Activated T-cell treated with anti-CD3 and anti-CD28 coated beads, Interleukin-2, amount 50 U/mL, for 1 hour (primary cell): ENCODE measurements around the gene P2RX3.

Experiments
- DNase-seq: peaks from one replicate; pipeline ENCODE4 v3.0.0-alpha.2; 2020

The P2RX3 gene

DNA sequence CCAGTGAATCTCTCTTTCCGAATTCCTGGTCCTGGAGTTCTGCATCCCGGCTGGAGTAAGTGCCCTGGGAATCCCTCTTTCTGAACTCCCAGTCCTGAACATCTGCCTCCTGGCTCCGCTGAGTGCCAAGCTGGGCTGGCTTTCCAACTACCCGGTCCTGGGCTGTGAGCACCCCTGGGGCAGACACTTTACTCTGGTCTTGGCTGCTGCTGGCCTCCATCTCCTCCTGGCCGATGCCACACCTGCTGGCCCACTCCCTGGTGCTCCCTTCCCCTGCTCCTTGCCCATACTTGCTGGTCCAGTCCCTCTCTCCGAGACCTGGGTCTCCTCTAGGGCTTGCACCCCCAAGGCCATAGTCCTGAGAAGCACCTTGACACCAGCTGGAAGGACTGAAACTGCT is 28.1 kb upstream of the P2RX3 start:
- no peak for DNase-seq

DNA sequence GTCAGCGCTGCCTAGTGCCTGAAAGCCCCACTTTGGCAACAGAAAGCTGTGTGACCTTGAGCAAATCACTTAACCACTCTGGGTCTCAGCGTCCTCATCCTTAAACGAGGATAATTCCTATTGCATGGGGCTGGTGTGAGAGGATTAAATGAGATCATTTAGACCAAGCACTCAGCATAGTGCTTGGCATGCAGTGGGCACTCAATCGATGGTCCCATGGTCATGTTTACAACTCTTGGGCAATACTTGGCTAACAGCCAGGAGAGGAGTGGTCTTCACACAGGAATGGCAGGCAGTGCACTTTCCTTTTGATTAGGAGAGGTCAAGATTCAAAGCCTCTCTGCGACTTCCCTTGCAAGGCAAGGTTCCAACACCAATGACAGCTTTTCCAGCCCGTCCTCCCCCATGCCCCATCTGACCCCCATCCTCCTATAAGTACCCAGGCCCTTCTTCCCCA is 27.5 kb upstream of the P2RX3 start:
- no peak for DNase-seq

DNA sequence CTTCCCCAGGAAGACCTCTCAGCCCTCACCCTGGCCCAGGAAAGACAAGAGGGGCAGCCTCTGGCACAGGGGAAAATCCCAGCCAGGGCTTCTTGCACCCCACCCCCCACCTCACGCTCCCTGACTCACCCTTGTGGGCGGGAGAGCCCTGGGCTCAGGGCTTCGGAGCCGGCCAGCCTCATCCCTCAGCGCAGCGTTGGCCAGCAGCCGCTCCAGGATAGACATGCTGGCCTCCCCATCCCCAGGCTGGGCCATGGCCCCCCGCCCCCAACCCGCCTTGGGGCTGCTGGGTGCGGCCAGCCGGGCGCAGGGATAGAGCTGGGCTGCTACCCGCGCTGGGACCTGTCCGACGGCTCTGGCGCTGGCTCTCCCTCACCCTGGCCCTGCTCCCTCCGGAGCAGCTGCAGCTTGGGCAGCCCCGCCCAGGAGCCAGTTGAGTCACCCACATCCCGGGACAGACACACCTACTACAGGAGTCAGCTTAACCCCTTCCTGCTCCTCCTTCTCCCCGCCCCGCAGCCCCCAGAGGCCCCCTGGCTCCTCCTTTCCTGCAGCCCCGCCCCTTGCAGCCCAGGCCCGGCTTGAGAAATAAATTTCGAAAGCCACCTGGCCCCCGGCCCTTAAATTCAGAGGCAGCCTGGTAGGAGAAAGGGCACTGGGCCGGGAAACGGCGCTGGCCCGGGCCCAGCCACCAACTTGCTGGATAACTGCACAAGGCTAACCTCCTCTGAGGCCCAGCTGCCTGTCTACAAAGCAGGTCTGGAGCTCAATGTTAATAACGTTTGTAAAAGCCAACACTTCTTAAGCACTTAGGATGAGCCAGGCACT is 26.8 kb upstream of the P2RX3 start:
- DNase-seq, result peak; percentile 50

DNA sequence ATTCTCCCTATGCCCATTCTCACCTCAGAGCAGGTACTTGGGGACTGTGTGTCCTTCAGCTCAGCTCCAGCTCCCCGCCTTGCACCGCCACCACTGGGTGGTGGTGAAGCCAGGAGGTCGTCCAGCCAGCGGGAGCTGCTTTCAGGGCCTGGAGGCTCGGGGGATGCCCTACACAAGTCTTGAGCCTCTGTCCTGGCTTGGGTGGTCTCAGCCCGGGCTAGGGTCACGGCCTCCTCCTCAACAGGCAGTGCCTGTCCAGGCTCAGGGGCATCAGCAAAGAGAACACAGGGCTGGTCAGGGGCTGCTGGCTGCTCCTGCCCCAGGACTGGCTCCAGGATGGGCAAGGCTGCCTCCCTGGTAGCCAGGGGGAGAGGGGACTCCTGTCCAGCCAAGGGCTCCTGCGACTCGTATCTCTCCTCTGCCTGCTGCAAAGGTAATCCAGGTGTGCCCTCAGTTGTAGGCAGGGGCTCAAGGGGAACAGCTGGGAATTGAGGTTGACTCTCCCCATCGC is 25.6 kb upstream of the P2RX3 start:
- no peak for DNase-seq

DNA sequence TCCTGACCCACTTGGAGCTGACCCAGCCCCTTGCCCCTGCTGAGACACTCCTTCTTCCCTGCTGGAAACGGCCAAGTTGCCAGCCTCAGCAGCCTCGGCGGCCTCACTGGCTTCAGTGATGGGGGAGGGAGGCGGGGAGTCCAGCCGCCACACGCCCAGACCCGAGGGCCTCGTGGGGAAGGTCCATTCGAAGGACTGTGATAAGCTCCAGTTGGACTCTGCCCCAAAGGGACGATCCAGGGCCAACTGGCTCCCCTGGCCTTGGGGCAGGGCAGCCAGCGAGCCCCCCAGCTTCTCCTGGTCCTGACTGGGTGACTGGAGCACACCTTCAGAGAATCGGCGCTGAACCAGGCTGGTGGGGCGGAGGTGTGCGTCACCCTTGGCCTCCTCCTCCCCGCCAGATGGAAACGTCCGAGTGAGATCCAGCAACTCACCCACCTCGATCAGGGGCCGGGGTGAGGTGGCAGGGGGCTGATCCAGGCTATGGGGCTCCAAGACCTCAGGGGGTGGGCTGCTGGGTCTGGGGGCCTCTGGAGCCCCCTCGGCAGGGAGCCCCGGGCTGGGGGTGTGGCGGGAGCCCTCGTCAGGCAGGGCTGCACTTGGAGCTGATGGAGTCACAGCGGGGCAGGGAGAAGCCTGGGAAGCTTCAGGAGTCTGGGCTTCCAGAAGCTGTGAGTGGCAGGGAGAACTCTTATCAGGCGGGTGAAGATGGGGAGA is 24.9 kb upstream of the P2RX3 start:
- DNase-seq, result no peak

DNA sequence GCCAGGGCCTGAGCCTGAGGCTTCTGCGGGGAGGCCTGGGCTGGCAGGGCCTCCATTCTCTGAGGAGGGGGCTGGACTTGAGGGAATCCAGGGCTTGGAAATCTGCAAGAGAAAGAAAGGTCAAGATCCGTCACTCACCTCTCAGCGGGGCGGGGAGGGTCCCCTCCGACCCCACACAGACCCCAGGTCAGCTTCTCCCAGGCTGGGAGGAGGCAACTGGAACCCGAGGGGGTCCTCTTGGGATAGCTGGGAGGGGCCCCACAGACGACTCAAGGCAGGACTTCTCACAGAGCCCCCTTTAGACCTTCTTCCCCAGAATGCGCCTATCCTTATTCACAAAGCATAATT is 24.4 kb upstream of the P2RX3 start:
- no peak for DNase-seq

DNA sequence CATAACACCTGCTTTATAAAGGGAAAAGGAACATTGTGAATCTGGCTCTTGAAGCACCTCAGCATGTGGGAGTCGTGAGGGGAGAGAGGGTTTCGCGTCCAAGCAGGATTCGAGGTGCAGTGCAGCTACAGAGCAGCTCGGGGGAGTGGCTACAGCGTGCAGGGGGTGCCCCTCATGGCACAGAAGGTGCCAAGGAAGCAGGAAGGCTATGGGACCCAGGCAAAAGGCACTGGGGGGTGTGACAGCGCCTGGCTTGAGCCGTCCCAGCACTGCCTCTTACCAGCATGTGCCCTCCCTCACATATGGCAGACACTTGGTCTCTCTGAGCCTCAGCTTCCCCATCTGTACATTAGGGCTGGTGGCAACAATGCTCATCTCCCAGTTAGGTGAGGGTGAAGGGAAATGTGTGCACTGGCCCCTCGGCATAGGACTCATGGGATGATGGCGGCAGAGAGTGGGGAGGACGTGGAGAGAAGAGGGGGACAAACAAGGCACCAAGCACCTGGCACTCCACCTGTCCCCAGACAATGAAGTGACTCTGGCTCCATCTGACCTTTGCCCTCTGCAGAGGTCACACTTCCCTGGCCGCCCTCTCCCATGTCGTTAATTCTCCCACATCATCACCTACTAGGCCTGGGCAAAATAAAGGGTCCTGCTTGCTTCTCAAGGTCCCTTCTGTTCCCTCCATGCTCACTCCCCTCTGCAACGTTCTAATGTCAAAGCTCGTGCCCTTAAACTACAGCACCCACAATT is 23.8 kb upstream of the P2RX3 start:
- no peak for DNase-seq

DNA sequence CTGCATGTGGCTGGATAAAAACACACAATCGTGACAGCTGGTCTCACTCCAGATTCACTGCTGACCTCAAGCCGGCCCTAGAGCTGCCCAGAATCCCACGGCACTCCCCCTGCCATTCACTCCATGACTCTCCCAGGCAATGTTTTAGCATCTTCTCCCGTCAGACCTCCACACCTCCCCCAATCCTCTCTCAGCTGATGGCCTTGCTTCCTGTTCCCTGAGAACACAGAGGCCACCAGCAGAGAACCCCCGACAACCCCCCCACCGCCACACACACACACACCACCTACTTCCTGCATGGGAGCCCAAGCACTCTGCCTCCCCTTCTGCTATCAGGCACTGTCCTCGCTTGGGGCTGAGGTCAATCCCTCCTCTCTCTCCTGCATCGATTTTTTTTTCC is 22.7 kb upstream of the P2RX3 start:
- DNase-seq, result no peak

DNA sequence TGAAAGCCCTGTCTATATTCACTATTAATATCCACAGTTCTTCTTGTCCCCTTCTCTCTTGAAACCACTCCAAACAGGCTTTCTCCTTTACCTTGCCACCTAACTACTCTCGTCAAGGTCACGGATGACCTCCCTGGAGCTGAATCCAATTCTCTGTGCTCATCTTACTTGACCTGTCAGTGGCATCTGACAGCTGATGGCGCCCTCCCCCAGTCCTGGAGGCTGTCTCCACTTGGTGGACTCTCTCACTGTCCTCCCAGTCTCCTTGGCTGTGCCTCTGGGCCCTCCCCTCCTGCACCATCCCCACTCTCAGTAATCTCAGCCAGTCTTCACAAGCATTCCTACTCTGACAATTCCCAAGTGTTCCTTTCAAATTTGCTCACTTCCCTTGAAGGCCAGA is 22.1 kb upstream of the P2RX3 start:
- DNase-seq, result no peak

DNA sequence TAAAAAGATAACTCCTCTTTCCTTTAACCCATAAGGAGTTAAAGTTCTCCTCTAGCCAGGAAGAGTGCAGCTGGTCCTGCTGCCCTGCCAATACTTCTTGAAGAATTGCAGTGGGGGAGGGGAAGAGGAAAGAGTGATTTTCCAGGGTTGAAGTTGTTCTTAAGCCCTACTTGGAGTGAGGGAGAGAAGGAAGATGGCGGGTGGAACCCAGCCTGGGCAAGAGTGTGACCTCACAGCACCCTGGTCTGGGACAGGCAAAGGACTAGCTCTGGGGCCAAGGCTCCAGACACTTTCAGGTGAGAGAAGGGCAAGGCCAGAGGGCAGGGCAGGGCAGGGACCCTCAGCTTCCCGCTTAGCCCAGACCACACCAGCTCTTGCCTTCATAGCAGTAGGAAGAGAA is 20.0 kb upstream of the P2RX3 start:
- DNase-seq, result no peak

DNA sequence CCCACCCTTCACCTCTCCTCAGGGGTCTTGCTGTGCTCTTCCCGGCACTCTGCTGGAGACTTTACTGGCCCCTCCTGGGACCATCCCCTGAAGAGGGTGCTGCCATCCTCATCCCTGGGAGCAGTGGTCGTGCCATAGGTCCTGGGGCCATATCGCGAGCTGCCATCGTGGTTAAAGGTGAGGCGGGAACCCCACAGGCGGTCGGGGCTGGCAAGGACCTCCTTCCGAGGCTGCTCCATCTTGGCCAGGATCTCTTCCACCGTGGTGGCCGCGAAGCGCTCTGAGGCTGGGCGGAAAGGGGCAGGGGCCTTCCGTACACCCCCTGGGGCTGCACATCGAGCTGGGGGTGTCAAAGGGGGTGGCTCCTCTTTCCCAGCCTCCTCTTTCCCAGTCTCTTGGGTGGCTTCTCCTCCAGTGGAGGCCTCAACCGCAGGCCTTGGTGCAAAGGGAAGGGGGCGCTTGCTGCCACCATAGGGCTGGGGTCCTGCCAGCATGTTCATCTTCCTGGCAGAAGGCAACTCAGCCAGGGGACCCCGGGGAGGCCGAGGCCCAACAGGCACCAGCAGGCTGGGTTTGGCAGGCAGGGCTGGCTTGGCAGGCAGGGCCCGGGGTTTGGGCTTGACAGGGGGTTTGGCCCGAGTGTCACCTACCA is 18.0 kb upstream of the P2RX3 start:
- DNase-seq, result no peak

DNA sequence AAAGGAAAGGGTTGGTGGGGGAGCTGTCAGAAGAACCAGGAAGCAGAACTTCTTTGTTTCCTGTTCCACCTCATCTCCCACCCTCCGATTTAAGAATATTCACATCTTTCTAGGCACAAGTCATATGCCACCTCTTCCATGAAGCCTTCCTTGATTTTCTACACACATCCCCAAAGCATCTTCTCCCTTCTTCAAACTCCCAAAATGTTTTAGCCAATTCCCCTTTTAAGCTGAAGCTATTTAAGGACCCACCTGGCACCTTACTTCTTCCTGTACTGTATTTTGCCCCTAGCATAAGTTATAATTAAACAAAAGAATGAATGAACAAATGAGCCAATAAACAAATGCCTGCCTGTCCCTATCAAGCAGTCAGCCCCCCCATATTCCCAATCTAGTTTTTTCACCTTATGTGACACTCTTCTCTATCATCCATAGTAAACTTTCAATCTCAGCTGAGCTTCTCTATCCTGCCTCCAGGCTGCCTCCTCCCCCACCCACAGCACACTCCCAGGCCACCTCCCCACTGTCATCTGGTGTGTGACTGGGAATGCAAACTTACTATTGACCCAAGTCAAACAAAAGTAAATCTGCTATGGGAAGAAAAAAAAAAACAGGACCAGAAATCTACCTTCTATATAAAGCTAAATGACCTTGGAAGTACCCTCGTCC is 17.3 kb upstream of the P2RX3 start:
- no peak for DNase-seq

DNA sequence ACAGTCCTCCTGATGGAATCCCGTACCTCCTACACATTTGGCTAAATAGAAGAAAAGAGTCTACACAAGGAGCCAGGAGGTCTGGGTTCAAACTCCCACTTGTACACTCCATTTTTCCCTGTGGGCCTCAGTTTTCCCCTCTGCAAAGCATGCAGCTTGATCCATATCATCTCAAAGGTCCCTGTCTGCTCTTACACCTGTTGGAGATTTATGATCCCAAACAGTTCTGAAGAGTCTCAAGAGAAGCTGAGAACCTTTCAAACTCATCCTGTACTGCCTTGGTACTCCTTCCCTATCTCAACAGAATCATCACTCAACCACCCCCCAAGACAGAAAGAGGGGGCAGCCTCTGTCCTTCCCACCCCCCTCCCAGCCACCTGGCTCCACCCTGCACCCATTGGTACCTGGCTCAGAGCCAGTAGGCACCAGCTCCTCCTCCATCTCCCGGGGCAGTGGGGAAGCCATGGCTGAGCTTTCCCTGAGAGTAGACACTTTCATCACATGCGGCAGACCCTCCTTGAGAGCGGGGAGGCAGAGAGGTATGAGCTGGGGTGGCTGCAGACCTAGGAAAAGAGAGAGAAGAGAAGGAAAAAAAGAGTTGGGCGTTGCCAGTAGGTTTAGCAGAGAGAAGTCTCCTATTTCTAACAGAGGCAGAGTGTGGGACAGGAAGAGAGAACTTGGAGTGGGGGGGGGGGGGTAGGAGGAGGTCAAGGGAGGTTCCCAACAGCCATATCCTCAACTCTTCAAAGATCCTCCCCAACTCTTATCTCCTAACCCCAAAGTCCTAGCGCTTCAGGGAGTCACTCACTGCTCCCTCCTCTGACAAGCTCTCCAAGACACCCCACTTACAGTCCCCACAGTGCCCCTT is 16.5 kb upstream of the P2RX3 start:
- DNase-seq, result no peak

DNA sequence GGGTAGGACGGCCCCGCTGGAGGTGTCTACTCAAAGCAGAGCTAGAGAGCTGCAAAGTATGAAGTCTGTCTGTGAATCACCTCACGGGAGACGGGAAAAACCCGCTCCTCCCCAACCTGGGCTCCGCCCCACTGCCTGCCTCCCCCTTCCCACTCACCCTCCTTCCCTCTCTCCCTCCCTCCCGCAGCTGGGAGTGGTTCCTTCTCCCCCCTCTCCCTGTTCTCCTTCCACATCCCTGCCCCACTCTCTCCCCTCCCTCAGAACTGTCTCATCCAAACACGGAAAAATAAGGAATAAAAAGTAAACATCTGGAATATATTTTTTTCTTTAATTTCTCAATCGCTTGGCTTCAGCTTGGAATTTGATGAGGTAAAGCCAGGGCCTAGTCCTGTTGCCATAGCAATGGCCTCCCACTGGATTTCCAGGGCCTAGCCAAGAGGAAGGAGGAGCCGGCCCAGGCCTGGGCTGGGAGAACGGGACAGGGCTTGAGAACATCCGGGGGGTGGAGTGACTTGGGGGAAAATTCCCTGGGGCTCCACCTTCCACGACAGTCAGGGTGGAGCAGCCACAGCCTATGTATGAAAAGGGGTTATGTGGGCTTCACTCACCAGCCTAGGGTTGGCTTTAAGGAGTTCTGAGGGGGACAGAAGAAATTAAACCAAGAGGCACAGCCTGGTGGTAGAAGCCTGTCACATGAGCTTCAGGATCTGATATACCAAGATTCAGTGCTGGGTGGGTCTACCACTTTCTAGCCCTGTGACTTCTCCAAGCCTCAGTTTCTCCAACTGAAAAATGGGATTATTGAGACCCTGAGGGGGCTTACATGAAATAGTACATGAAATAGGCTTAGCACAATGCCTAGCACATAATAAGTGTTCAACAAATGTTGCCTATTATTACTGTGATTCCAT is 15.6 kb upstream of the P2RX3 start:
- no peak for DNase-seq

DNA sequence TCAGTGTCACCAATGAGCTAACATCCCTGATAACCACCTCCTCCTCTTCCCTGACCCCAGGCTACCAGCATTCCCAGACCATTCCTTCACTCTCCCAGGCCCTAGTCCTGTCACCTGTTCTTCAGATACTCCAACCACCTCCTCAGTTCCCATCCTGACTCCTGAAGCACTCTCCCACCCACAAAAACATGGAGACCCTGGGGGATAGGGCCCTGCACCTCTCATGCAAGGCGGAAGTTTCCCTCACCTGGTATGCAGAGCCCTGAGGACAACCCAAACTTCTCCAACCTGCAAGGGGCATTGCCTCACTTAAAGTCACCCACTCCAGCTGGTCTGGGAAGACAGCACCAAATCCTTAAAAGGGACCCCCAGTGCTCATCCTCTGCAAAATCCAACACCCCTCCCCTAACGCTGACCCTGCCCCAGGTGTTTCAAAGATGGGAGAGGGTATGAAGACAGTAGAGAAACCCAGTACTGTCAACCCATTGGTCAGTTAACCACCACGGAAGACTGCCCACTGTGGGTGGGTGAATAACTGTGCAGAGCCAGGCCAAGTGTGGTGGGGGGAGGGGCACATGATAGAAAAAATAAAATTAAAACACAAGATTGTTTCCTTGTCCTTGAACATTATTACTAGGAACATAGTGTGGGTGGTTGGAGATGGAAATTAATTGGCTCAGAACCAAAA is 14.8 kb upstream of the P2RX3 start:
- DNase-seq, result no peak

DNA sequence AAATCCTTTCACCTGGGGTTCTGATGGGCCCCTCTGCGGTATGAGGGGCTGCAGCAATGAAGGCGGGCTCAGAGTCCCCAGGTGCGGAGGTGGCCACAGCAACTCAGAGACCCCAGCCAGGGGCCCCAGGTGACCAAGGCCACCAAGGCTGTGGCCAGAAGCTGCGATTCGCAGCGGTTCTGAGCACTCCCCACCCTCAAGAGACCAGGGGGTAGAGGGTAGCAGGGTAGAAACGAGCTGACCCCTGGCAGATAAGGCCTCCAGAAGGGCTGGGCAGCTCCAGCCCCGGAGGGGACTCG is 14.3 kb upstream of the P2RX3 start:
- DNase-seq, result no peak

DNA sequence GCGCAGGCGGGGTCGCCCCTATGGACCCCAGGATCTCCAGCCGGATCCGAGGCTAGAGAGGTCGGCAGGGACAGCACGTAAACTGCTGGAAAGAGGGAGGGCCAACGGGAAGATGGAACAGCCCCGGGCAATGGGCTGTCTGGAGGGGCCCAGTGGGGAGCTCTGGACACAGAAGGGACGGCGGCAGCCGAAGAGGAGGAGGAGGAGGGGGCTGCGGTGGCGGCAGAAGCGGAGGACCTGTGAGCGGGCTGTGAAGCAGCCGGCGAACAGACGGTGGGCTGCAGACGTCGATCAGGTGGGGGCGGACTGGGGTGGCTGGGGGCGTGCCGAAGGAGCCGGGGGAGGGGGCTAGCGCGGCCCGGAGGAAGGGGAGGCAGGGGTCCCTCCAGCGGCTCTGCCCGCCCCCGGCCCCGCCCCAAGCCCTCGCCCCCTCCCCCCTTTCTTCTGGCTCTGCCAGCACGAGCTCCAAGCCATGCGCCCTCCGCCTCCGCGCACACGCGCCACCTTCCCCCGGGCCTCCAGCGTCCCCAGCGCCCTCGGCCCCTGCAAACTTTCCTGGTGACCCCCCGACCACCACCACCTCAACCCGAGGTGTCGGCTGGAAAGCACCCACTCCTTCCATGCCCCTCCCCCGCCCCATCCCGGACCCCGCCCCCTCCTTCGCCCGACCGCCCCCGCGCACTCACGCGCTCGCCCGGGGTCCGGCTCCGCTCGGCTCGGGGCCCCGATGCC is 13.8 kb upstream of the P2RX3 start:
- peak; percentile 34 for DNase-seq

DNA sequence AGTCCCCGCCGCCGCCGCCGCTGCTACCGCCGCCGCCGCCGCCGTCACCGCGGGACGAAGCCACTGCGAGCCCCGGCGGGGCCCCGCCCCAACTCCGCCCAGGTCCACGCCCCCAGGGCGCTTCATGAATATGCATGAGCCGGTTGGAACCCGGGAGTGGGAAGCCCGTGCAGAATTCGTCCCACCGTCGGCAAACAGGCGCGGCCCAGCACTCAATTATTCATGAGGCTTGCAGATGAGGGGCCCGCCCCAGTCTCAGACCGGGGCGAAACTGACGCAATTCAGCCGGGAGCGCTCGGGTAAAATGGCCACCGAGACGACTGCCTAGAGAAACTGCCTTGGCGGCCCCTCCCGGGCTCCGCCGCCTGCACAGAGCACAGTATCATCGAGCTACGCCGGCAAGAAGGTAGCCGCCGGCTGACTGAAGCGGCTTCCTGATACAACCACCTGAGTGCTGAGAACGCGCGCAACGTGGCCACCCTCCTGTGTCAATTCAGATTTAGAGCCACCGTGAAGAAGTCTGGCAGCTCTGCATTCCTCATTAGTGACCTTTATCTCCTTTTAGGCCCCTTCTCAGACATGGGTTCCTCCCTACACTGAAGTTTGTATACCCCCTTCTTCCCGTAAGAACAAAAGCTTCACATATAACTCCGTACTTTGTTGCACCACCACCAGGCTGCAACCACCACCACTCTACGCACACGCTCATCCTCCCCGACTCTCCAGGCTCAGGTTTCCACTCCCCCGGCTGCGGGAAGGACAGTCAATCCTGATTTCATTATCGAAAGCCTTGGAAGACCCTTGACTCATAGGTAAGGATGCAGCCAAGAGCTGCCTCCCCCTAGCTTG is 13.0 kb upstream of the P2RX3 start, which contains the start of gene TNKS1BP1:
Gene TNKS1BP1, minus strand, starts transcription at position 67 of the 849 bp plus-strand sequence. CDS start 3,067 bp downstream, outside the sequence.
- DNase-seq, result peak; percentile 93
